ENCODE measurements around the gene POC1B. TPM values are rescaled to one million over a fixed set of nuclear protein-coding genes. Genes with fewer than 3 reads are reported as not detected.
A peak's percentile ranks its signal among the peaks of the same experiment; 100 is the strongest.

POC1B gene
- total and polyA plus RNA-seq, 12 donors = 3.3 to 18.5 (median 11.8) TPM

DNA sequence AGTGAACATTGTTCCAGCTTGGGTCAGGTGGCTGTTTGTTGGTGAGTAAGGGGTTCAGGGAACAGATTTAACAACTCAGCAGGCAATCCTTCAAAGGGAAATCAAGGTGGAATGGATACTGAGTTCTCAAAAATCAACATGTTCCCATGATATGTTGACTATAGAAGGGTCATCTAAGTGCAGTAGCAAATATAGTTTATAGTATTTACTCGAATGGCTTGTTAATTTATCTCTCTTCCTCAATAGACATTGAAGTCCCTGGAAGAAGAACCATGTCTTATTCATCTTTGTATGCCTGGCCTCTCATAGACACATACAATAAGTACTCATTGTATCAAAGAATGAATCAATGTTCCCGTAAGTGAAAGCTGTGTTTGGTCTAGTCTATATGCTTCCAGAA lies 149.0 kb downstream of the POC1B start:
- no peak overlapping the region for H3K27ac ChIP-seq
- WGBS, 4 donors = 81 to 90% (median 84%) methylated on average over 2 of the region's 2 CpGs
- no peak overlapping the region for H3K4me3 ChIP-seq
- peaks cover 0 to 8% of the 10 kb centered on the region in 2 donors for H3K4me1 ChIP-seq (replicated peaks in 1 of 2)
- H3K36me3 ChIP-seq (replicated peaks in 1 of 2) = no peaks in the 10 kb centered on the region
- intact Hi-C loops (cut with DNase I) = no loop called here
- no peak for DNase-seq
- TF ChIP-seq, protein P1, sequence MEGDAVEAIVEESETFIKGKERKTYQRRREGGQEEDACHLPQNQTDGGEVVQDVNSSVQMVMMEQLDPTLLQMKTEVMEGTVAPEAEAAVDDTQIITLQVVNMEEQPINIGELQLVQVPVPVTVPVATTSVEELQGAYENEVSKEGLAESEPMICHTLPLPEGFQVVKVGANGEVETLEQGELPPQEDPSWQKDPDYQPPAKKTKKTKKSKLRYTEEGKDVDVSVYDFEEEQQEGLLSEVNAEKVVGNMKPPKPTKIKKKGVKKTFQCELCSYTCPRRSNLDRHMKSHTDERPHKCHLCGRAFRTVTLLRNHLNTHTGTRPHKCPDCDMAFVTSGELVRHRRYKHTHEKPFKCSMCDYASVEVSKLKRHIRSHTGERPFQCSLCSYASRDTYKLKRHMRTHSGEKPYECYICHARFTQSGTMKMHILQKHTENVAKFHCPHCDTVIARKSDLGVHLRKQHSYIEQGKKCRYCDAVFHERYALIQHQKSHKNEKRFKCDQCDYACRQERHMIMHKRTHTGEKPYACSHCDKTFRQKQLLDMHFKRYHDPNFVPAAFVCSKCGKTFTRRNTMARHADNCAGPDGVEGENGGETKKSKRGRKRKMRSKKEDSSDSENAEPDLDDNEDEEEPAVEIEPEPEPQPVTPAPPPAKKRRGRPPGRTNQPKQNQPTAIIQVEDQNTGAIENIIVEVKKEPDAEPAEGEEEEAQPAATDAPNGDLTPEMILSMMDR (IDR thresholded peaks at IDR 0.05) = no peak
- TF ChIP-seq POLR2A (IDR thresholded peaks at IDR 0.05) = no peak
- H3K27me3 ChIP-seq = no peaks in the 10 kb centered on the region
- H3K9me3 ChIP-seq (replicated peaks in 1 of 3) = no peaks in the 10 kb centered on the region

DNA sequence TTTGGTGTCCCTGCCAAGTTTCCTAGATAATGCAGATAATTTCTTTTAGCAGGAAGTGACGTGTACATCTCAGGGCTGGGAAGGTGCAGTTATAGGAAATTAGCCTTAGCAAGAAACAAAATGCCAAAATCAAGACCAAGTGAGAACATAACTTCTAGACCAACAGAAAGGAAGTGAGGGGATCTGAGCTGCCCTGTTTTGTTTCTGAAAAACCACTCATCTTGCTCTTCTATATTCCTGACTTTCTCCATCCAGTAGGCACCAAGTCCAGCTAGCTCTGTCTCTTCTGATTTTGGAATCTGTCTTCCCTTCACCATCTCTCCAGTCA lies 149.7 kb downstream of the POC1B start:
- no peaks in the 10 kb centered on the region for H3K27me3 ChIP-seq
- H3K27ac ChIP-seq = no peak overlapping the region
- no peak for TF ChIP-seq POLR2A (IDR thresholded peaks at IDR 0.05)
- TF ChIP-seq, protein P1 (IDR thresholded peaks at IDR 0.05) = no peak
- intact Hi-C loops (cut with DNase I) = no loop called here
- no peaks in the 10 kb centered on the region for H3K9me3 ChIP-seq (replicated peaks in 1 of 3)
- WGBS, 4 donors = 71 to 78% (median 75%) methylated on average over 1 of the region's 1 CpG
- H3K4me1 ChIP-seq (replicated peaks in 1 of 2) = peaks cover 0 to 8% of the 10 kb centered on the region in 2 donors
- DNase-seq = no peak
- no peak overlapping the region for H3K4me3 ChIP-seq
- H3K36me3 ChIP-seq (replicated peaks in 1 of 2) = no peaks in the 10 kb centered on the region

DNA sequence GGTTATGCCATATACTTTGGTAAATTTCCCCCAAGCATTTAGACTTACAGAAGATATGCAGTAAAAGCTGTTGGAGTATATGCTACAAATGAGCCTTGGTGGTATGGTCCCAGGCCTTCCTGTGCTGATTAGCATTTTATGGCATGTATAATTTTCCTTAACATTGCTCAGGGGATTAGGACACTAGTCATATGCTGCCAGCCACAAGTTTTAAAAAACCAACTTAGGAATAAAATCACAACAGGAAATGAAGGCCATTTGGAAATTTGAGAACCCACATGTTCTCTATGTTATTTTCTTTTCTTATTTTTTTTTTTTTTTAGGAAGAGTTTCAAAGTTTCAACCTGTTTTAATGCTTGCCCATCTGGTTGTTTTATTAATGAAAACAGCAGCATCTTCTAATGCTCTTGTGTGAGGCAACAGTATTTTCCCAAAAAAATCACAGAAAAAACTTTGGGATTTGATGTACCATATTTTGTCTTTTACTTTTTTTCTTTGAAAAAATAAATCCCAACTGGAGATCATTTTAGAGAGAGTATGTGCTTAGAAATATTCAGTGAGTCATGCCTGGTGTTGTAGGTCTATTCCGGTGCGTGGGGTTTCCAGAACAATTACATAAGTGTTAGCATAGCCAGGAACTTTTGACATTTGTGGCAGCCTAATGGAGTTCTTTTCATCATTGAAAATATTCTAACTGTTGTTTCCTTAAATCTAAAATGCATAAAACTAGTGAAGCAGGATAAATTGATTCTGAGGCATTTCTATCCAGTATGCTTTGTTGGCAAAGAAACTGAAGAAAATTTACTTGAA lies 151.9 kb downstream of the POC1B start:
- Histone ChIP-seq H3K4me1 (replicated peaks in 1 of 2) (peaks cover 0 to 8% of the 10 kb centered on the region in 2 donors), H3K9me3 (replicated peaks in 1 of 3) (no peaks in the 10 kb centered on the region), H3K27me3 (no peaks in the 10 kb centered on the region), H3K4me3 (no peak overlapping the region), H3K36me3 (replicated peaks in 1 of 2) (no peaks in the 10 kb centered on the region), H3K27ac (peak overlapping the region in 1 of 5 donors; percentile 25)
- TF ChIP-seq, protein P1 (IDR thresholded peaks at IDR 0.05) = no peak
- no peak for TF ChIP-seq POLR2A (IDR thresholded peaks at IDR 0.05)
- peak in 4 of 7 donors; percentile 31 to 70 (median 46) for DNase-seq
- intact Hi-C loops (cut with DNase I) = no loop called here
- 19 to 25% (median 21%) methylated on average over 2 of the region's 2 CpGs for WGBS, 4 donors

DNA sequence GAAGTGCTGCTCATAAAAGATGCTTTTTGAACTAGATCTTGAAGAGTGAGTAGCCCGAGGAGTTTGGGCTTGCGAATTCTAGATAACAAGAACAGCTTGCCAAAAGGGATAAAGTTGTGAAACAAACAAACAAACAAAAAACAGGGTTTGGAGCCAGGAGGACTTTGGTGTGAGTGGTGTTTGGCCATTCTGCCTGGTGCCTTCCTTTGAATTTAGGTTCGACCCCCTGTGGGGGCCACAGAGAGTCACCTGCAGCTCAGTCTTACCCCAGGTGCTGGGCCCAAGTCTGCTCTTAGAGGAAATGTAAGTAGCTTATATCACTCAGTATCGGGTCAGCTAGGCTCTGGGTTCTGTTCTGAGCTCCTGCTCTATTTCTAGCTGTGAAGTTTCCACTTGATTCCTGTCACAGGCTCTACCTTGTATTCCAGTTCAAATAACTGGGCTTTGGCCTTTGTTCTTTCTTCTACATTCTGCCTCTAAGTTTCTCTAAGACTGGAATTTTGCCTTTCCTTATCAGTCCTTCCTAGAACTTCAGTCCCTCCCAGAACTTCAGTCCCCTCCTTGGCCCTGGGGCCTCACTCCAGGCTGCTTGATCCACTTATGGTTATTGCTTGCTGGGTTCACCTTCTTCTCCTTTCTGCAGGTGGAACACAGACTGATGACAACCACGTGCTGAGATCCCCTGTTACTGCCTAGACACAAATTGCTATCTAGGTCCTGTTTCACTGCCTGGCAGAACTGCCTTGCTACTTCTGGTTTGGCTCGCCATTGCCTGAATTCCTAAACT lies 153.1 kb downstream of the POC1B start:
- no peak for DNase-seq
- Histone ChIP-seq H3K36me3 (replicated peaks in 1 of 2) (no peaks in the 10 kb centered on the region), H3K27me3 (no peaks in the 10 kb centered on the region), H3K4me1 (replicated peaks in 1 of 2) (peaks cover 0 to 8% of the 10 kb centered on the region in 2 donors), H3K27ac (no peak overlapping the region), H3K9me3 (replicated peaks in 1 of 3) (no peaks in the 10 kb centered on the region), H3K4me3 (no peak overlapping the region)
- 78 to 90% (median 82%) methylated on average over 6 of the region's 6 CpGs for WGBS, 4 donors
- intact Hi-C loops (cut with DNase I) = no loop called here
- TF ChIP-seq, protein P1 (IDR thresholded peaks at IDR 0.05) = no peak
- TF ChIP-seq POLR2A (IDR thresholded peaks at IDR 0.05) = no peak
